GM18873 (cell line): ENCODE data around the gene FDX2.
"Not testable (repeated sequence)": the region's sequence is repeated elsewhere in the genome, so short reads cannot be mapped to it uniquely, and the experiment has no call there.

Experiments used
- ATAC-seq: cut with Tn5 transposase; IDR thresholded peaks from one replicate; pipeline ENCODE4 v1.9.1; 2021; ENCODE audit warnings: mild to moderate bottlenecking, moderate library complexity, moderate number of reproducible peaks; ENCODE audit not compliant: unreplicated experiment, low FRiP score

FDX2 gene

DNA sequence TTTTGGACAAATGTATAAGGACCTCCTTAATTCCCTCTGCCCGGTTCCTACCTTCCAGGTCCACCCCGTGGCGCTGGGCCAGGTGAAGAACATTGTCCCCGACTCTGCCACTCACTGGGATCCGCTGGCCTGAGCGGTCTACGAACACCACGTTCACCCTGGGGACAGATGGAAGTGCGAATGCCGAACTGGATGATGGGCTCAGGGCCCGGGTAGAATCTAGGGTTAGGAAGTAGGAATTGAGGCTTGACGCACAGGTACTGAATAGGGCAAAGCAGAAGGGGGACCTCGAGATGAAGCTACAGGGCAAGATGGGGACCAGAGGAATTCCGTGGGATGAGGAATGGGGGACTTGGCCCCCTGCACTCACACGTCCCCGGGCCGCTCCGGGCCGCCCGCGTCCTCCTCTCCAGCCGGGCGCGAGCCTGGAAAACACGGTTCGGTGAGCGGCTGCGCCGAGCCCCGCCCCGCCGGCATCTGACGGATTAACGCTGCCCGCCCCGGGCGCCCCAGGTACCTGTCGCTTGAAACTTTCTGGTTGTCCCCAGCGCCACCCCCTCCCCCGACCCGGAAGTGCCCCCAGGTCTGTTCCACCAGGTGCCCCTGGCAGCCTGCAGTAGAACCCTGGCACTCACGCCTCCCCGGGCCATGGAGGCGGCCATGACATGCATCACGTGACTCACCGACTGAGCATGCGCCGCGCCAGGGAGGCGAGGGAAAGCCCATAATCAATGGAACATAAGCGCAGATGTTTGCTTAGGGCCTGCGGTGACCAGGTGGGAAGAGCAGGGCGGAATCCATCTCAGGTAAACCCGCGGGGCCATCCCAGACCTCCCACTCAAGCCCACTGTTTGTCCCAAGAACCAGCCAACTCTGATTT, at the start of gene FDX2:
Gene FDX2, minus strand, starts transcription at position 681 of the 880 bp plus-strand sequence. Its CDS starts 19 bp downstream, at position 662.
- peak; percentile 55 for ATAC-seq

DNA sequence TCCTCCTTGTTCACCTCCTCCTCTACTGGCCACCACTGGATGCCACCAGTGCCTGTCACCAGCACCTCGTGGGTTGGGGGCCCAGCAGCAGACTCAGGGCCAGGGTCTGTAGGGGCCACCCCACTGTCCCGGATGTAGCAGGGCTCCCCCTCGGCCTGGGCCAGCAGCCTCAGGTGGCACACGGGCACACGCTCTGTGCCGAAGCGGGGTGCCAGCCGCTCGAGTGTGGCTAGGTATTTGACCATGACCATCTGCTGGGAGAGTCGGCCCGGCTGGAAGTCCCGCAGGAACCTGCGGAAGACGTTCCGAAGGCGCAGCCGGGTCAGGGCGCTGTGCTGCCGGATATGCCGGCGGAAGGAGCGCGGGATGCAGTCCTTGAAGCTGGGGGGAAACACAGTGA, 49.7 kb upstream of the FDX2 start:
- ATAC-seq, result no peak

DNA sequence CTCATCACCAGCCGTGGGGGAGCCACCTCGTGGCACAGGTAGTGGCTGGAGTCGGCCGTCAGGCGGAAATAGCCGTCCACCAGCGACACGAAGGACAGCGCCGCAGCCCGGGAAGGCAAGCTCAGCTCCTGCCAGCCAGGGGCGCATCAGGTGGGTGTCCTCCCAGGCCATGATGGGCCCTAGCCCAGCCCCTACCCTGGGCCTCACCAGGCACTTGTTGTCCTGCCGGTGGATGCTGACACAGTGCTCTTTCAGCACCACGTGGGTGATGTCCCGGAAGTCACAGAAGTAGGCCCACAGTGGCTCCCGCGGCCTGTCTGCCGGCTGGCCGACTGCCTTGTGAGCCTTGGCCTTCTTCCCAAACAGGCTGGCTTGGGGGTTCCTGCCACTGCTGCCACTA, 48.8 kb upstream of the FDX2 start:
- ATAC-seq, result no peak

DNA sequence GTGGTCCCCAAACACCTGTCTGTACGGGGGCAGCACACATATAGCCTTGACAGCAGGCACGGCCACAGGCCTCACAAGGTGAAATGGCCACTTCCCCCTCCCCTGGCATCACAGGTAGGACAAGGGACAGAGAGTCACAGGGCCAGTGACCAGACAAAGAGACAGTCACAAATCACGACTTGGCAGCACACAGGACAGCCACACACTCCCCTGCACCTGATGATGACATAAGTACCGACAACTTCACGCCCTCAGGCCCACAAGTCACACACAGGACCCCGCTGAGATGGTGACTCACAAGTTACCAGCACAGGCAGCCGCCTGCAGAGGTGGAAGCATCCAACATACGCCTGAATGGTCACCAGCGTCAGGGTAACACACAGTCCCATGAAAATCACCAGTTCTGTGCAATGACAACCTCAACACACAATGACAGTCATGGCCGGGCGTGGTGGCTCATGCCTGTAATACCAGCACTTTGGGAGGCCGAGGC, 48.0 kb upstream of the FDX2 start:
- no peak for ATAC-seq

DNA sequence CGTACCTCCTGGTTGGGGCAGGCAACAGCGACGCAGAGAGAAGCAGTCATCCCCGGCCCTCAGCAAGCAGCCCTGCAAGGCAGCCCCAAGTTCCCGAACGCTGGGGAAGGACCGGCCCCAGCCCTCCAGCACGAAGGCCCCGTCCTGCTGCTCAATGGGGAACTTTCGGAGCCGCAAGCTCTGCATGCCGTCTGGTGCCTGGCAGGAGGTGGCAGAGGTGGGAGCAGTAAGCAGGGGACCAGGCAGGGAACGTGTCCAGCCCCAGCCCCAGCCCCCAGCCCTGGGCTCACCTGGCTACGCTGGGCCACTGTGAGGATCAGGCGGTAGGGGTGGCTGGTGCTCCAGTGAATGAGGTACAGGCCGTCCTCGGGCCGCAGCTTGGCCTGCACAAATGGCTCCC, 46.4 kb upstream of the FDX2 start:
- ATAC-seq, result no peak

DNA sequence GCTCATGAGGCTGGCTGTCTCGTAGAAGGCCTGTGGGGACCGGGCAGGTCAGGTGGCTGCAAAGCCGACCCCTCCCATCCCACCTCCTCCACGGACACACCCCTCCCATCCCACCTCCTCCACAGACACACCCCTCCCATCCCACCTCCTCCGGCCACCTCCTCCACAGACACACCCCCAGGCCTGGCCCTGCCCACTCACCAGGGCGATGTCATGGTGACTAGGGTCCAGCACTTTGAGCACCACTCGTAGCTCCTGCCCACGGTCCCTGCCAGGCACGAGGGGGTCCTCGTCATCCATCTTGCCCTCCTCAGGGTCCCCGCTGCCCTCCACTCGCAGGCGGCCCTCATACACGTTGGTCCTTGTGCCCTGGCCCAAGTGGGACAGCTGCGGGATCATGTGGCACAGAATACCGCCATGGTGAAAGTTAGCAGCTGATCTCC, 45.8 kb upstream of the FDX2 start:
- no peak for ATAC-seq

DNA sequence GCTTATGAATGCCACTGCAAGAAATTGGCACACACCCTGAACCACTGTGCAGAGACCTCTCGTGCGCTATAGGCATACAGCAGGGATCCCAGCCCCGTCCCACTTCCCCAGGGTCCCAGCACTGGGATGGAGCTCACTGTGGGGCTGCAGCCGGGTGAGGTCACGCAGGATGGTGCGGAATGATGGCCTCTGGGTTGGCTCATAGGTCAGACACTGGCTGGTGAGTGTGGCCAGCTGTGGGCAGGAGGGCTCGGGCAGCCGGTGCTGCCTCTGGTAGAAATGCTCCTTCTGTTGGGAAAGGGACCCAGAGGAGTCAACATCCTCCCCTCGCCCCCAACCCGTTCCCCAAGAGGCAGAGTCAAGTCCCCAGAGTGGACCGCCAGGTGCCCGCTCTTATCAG, 40.6 kb upstream of the FDX2 start:
- ATAC-seq, result no peak

DNA sequence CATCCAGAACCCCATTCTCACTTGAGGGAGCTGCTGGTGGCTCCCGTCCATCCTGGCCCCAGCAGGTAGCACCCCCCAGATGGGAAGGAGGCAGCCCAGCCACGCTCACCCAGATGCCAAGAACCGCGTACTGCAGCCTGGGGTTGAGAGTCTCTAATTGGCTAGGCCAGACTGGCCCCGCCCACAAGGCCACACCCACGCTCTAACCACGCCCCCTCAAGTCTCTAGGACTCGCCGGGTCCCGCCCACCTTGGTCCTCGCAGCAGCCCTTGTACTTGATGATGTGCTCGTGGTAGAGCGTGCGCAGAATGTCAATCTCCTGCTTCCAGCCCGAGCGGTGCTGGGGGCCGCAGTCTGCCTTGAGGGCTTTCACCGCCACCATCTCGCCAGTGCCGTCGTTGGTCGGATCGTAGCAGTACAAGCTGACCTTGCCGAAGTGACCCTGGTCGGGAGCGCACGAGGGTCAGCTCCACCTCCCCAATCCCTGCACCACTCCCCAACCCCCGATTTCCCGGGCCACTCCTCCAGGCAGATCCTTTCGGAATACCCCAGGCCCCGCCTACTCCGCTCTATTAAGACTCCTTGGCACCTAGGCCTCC, 38.1 kb upstream of the FDX2 start:
- ATAC-seq, result no peak

DNA sequence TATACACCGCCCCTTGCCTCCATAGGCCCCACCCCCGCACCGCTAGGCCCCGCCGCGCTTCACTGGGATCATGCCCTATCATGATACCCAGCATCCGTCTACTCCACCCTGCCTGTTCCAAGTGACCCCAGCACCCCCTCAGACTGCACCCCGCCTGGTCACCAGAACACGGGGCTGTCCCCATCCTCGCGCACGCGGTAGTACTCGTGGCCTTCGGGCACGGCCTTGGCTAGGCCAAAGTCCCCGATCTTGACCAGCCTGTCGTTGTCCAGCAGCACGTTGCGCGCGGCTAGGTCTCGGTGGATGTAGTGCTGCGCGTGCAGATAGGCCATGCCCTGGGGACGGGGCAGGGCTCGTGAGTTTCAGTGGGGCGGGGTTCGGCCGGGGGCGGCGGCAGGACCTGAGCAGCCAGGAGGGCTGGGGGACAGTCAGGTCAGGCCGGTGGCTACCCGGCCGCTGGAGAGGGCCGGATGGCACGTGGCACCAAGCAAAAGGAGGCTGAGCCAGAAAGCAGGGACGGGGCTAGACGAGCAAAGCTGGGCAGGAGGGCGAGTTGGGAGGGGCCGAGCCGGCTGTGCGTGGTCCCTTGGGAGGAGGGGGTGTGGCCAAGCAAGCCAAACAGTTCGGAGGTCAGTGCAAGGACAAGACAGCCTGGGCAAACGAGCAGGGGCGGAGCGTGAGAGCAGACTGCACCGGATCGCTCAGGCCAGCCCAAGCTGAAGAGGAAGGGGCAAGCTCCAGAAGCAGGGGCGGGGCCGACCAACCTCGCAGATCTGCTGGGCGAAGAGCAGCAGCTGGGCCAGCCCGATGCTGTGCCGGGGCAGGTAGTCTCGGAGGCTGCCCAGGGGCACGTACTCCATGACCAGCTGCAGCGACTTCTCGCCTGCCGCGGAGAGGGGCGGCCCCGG, 37.2 kb upstream of the FDX2 start:
- ATAC-seq, result no peak

DNA sequence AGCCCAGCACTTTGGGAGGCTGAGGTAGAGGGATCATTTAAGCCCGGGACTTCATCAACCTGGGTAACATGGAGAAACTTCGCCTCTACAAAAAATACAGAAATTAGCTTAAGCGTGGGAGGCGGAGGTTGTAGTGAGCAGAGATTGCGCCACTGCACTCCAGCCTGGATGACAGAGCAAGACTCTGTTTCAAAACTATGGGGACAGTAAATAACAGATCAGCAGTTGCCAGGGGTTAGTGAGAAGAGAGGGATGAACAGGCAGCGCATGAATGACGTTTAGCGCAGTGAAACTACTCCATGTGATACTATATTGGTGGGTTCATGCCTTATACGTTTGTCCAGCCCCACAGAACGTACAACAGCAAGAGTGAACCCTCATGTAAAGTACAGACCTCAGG, 30.7 kb upstream of the FDX2 start:
- no peak for ATAC-seq

DNA sequence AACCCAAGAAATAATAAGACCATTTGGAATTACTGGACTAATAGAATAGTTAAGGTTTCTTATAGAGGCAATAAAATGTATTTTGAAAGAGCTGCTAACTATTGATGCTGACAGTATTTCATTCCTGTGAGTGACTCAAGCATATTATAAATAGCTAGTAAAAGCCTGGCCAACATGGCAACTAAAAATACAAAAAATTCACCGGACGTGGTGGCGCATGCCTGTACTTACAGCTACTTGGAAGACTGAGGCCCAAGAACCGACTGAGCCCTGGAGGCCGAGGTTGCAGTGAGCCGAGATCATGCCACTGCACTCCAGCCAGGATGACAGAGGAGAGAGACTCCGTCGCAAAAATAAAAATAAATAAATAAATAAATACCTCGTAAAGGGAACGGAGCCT, 29.0 kb upstream of the FDX2 start:
- no peak for ATAC-seq

DNA sequence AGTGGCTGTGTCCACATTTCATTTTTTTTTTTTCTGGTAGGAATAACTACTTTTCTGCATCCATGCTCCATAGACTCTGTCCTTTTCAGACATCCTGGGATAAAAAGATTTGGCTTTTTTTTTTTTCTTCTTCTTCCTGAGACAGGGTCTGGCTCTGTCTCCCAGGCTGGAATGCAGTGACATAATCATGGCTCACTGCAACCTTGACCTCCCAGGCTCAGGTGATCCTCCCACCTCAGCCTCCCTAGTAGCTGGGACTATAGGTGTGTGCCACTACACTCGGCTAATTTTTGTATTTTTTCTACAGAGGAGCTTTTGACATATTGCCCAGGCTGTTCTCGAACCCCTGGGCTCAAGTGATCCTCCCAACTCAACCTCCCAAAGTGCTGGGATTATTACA, 27.7 kb upstream of the FDX2 start:
- no peak for ATAC-seq

DNA sequence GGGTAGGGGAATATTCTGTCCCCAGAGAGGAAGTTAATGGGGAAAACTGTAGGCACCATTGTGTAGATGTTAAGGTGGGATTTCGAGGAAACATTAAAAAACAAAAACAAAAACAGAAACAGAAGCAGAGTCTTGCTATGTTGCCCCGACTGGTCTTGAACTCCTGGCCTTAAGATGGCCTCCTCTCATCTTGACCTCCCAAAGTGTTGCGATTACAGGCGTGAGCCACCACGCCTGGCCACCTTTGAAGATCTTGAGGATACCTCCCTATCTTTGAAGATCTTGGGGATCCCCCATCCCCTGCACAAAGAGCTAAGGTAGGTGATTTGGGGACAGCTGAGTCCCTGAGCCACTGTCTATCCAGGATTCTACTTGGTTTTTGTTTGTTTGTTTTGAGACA, 24.2 kb upstream of the FDX2 start:
- no peak for ATAC-seq

DNA sequence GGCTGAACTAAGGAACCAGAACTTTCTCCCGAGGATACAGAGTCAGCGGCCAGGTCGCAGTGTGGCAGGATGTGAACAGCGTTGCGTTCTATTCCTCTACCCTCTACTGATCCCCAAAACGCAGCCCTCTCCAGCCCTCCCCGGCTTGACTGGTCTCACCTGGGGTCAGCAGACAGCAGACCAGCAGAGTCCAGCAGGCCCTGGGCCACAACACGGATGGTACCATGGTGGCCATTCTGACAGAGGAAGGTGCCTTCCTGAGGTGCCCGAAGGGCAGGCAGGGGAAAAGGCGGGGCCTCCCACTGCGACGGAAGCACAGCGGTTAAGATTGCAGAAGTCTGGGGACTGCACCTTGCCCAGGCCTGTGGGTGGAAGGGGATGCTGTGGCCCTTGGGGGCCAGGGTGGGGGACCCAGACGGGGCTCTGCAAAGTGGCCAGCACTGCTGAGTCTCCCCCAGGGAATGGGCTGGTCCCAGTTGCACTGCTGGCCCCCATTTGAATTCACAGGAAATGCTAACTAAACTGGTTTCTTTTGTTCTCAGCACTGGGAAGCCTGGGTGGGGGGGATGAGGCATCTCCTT, 23.7 kb upstream of the FDX2 start, which contains the start of gene ICAM3:
Gene ICAM3, minus strand, starts transcription at position 245 of the 581 bp plus-strand sequence. Its CDS starts 10 bp downstream, at position 235.
- ATAC-seq, result no peak

DNA sequence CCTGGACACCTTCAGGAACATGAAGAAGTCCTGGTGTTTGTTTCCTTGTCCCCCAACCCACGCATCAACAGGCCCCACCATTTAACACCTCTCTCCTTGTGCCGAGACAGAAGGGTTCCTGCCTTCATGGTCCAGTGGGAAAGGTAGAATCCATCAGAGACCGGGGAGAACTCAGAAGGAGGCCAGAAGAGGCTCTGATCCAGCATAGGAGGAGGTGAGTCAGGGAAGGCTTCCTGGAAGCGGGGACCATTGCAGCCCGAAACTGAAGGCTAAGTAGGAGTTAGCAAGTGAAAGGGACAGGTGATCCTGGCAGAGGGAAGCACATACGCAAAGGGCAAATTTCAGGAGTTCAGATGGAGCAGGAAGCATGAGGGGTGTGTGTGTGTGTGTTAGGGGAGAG, 23.1 kb upstream of the FDX2 start:
- no peak for ATAC-seq

DNA sequence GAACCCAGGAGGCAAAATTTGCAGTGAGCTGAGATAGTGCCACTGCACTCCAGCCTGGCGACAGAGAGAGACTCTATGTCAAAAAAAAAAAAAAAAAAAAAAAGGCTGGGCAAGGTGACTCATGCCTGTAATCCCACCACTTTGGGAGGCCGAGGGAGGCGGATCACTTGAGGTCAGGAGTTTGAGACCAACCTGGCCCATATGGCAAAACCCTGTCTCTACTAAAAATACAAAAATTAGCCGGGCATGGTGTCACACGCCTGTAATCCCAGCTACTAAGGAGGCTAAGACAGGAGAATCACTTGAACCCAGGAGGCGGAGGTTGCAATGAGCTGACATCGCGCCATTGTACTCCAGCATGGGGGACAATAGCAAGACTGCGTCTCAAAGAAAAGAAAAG, 20.9 kb upstream of the FDX2 start:
- not testable (repeated sequence) for ATAC-seq

DNA sequence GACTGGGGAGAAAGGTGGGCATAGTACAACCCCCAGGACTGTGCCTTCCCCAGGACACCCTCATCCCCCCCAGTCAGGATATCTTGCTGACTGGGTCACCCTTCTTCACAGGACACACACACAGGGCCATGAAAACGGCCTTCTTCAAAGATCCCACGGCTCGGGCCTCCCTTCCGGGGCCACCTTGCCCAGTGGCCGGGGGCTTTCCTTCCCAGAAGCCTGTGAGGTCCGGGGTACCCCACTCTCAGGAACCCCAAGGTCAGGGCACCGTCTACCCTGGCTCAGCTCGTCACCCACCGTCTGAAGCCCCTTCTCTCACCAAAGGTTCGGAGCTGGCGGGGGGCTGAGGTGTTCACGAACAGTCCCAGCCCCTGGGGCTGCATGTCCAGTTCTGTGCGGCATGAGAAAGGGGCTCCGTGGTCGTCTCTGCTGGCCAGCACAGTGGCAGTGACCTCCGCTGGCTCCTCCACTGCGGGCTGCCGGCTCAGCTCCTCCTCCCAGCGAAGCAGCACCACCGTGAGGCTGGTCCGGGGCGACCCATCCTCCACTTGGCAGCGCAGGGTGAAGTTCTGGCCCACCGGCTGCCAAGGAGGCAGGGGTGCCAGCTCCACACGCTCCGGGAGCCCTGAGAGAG, 19.7 kb upstream of the FDX2 start:
- ATAC-seq, result no peak

DNA sequence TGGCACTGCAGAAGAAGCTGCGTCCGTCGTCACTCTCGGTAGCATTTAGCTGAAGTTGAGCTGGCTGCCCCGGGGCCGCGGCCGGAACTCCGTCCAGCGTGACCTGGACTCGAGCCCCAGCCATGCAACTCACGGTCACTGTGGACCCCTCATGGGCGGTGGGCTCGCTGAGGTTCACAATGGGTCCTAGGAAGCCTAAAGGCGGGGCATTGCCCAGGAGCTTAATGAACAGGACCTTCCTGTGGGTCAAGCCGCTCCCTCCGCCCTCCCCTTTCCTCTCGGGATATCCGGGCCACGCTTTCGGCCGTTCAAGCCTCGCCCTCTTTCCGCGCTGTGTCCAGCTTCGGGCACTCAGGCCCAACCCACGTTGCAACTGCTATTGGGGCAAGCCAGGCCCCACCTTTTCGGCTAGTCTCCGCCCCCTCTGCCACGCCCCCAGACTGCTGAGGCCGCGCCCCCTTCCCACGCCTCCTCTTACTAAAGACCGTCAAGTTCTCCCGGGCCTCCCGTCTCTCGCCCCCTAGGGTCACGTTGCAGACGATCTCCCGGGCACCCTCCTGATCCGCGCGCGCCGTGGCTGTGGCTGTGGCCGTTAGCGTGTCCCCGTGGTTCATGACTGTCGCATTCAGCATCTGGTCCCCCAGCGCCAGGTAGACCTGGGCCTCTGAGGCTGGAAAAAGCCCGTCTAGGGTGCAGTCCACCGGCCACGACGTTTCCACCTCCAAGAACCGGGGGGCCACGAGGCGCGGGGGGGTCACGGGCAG, 19.0 kb upstream of the FDX2 start:
- no peak for ATAC-seq
